ENCODE results near the gene S1PR5. TPM values are rescaled to one million over a fixed set of nuclear protein-coding genes. Genes with fewer than 3 reads are reported as not detected.

The S1PR5 gene
- total RNA-seq, 1 experiment from 2014 or later = 2.4 TPM

DNA sequence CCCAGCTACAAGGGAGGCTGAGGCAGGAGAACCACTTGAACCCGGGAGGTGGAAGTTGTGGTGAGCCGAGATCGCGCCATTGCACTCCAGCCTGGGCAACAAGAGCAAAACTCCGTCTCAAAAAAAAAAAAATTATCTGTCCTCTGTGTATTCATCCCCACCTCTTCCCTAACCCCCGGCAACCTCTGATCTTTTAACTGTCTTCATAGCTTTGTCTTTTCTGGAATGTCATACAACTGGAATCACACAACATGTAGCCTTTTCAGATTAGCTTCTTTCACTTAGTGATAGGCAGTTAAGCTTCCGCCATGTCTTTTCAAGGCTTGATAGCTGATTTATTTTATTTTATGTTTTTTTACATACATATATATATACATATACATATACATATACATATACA, 8.4 kb upstream of the S1PR5 start:
- Histone ChIP-seq H3K4me2 (ENCODE audit: low read length) (no peak overlapping the region), H3F3A (ENCODE audit: low read length, unreplicated experiment) (no peaks in the 10 kb centered on the region), H3K79me2 (ENCODE audit: low read length) (no peaks in the 10 kb centered on the region), H3K9ac (ENCODE audit: low read length) (no peak overlapping the region), H3K9me3 (ENCODE audit: low read length) (no peaks in the 10 kb centered on the region), H3K4me1 (ENCODE audit: insufficient read depth, low read length) (peaks cover 3% of the 10 kb centered on the region; the same call in 1 of the 2 replicates), H3K27ac (ENCODE audit: low read length) (no peak overlapping the region), H2AFZ (ENCODE audit: low read length) (no peak overlapping the region), H4K20me1 (ENCODE audit: low read length) (no peaks in the 10 kb centered on the region), H3K9me2 (replicated peaks; ENCODE audit: low read length) (no peaks in the 10 kb centered on the region), H3K36me3 (ENCODE audit: low read depth, low read length) (no peaks in the 10 kb centered on the region), H3K27me3 (ENCODE audit: low read length) (no peaks in the 10 kb centered on the region), H3K4me3 (ENCODE audit: low read length) (no peak overlapping the region)
- ChIA-PET CTCF (no interaction called here), POLR2A (ENCODE audit: unreplicated experiment) (no interaction called here)
- TF ChIP-seq CTCF (conservative IDR thresholded peaks at IDR 0.05; ENCODE audit: low read depth, low read length) (no peak), EZH2 (IDR thresholded peaks at IDR 0.05; ENCODE audit: low read length, unreplicated experiment) (no peak), EZH2phosphoT487 (IDR thresholded peaks at IDR 0.05; ENCODE audit: borderline replicate concordance, low read length) (no peak)
- no TSS peak for BruUV-seq (replicated peaks)
- intact Hi-C loops (cut with micrococcal nuclease) = no loop called here
- ATAC-seq (no peak), DNase-seq (no peak)

DNA sequence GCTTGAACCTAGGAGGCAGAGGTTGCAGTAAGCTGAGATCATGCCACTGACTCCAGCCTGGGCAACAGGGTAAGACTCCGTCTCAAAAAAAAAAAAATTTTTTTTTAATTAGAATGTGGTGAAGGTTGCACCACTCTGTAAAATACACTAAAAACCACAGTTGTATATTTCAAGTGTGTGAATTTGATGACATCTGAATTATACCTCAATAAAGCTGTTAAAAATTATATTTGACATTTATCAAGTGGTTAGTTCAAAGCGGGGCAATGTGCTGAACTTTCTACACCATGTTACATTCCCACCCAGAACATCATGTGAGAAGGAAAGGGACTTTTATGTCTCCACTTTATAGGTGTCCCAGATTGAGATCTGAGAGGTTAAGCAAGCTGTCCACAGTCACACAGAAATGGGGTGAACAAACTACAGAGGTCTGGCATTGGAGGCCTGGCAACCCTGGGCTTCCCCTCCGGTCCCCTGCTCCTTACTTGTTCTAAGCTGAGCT, 5.9 kb upstream of the S1PR5 start:
- Histone ChIP-seq H3K9me2 (replicated peaks; ENCODE audit: low read length) (no peaks in the 10 kb centered on the region), H3K4me2 (ENCODE audit: low read length) (no peak overlapping the region), H3K27me3 (ENCODE audit: low read length) (no peaks in the 10 kb centered on the region), H3K27ac (ENCODE audit: low read length) (no peak overlapping the region), H3K9ac (ENCODE audit: low read length) (no peak overlapping the region), H3K79me2 (ENCODE audit: low read length) (no peaks in the 10 kb centered on the region), H4K20me1 (ENCODE audit: low read length) (no peaks in the 10 kb centered on the region), H3K9me3 (ENCODE audit: low read length) (no peaks in the 10 kb centered on the region), H3K36me3 (ENCODE audit: low read depth, low read length) (no peaks in the 10 kb centered on the region), H2AFZ (ENCODE audit: low read length) (no peak overlapping the region), H3K4me3 (ENCODE audit: low read length) (no peak overlapping the region), H3F3A (ENCODE audit: low read length, unreplicated experiment) (no peaks in the 10 kb centered on the region), H3K4me1 (ENCODE audit: insufficient read depth, low read length) (peaks cover 7% of the 10 kb centered on the region; the same call in 1 of the 2 replicates)
- POLR2A ChIA-PET (ENCODE audit: unreplicated experiment) = interaction anchor here (0.7 kb wide), 1 partner anchor 12 kb away, joined by 23 read pairs; no protein-coding TSS in a partner anchor
- no TSS peak for BruUV-seq (replicated peaks)
- ATAC-seq = no peak
- intact Hi-C loops (cut with micrococcal nuclease) = no loop called here
- CTCF ChIA-PET = no interaction called here
- TF ChIP-seq CTCF (conservative IDR thresholded peaks at IDR 0.05; ENCODE audit: low read depth, low read length) (no peak), EZH2 (IDR thresholded peaks at IDR 0.05; ENCODE audit: low read length, unreplicated experiment) (no peak), EZH2phosphoT487 (IDR thresholded peaks at IDR 0.05; ENCODE audit: borderline replicate concordance, low read length) (no peak)
- DNase-seq = no peak

DNA sequence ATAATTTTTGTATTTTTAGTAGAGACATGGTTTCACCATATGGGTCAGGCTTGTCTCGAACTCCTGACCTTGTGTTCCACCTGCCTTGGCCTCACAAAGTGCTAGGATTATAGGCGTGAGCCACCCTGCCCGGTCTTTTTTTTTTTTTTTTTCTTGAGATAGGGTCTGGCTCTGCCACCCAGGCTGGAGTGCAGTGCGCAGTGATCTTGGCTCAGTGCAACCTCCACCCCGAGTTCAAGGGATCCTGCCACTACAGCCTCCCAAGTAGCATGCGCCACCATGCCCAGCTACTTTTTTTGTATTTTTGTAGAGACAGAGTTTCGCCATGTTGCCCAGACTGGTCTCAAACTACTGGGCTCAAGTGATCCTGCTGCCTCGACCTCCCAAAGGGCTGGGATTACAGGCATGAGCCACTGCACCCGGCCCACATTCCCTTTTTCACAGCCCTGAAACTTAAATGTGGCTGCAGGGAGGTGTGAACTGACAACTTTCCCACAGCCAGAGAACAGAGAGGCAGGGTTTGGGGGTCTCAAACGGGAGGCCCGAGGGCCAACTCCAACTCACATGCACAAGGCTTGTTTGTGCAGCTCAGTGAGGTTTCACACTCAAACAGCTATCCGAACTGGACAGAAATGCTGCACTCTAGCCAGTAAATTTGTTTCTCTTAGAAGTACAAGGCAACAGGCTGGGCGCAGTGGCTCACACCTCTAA, 4.4 kb upstream of the S1PR5 start:
- H2AFZ ChIP-seq (ENCODE audit: low read length) = no peak overlapping the region
- H3K79me2 ChIP-seq (ENCODE audit: low read length) = no peaks in the 10 kb centered on the region
- H3K9me3 ChIP-seq (ENCODE audit: low read length) = no peaks in the 10 kb centered on the region
- H3K4me2 ChIP-seq (ENCODE audit: low read length) = no peak overlapping the region
- H3K27ac ChIP-seq (ENCODE audit: low read length) = no peak overlapping the region
- no peak overlapping the region for H3K9ac ChIP-seq (ENCODE audit: low read length)
- H3K27me3 ChIP-seq (ENCODE audit: low read length) = no peaks in the 10 kb centered on the region
- DNase-seq (no peak), ATAC-seq (no peak)
- peaks cover 13% of the 10 kb centered on the region; the same call in 1 of the 2 replicates for H3K4me1 ChIP-seq (ENCODE audit: insufficient read depth, low read length)
- no peaks in the 10 kb centered on the region for H4K20me1 ChIP-seq (ENCODE audit: low read length)
- ChIA-PET CTCF (no interaction called here), POLR2A (ENCODE audit: unreplicated experiment) (no interaction called here)
- H3K4me3 ChIP-seq (ENCODE audit: low read length) = no peak overlapping the region
- TF ChIP-seq EZH2phosphoT487 (IDR thresholded peaks at IDR 0.05; ENCODE audit: borderline replicate concordance, low read length) (no peak), EZH2 (IDR thresholded peaks at IDR 0.05; ENCODE audit: low read length, unreplicated experiment) (no peak), CTCF (conservative IDR thresholded peaks at IDR 0.05; ENCODE audit: low read depth, low read length) (no peak)
- intact Hi-C loops (cut with micrococcal nuclease) = no loop called here
- no TSS peak for BruUV-seq (replicated peaks)
- no peaks in the 10 kb centered on the region for H3F3A ChIP-seq (ENCODE audit: low read length, unreplicated experiment)
- no peaks in the 10 kb centered on the region for H3K36me3 ChIP-seq (ENCODE audit: low read depth, low read length)
- H3K9me2 ChIP-seq (replicated peaks; ENCODE audit: low read length) = no peaks in the 10 kb centered on the region

Data from PC-3 (cell line).